ENCODE data around the gene DNASE1L1.

DNA sequence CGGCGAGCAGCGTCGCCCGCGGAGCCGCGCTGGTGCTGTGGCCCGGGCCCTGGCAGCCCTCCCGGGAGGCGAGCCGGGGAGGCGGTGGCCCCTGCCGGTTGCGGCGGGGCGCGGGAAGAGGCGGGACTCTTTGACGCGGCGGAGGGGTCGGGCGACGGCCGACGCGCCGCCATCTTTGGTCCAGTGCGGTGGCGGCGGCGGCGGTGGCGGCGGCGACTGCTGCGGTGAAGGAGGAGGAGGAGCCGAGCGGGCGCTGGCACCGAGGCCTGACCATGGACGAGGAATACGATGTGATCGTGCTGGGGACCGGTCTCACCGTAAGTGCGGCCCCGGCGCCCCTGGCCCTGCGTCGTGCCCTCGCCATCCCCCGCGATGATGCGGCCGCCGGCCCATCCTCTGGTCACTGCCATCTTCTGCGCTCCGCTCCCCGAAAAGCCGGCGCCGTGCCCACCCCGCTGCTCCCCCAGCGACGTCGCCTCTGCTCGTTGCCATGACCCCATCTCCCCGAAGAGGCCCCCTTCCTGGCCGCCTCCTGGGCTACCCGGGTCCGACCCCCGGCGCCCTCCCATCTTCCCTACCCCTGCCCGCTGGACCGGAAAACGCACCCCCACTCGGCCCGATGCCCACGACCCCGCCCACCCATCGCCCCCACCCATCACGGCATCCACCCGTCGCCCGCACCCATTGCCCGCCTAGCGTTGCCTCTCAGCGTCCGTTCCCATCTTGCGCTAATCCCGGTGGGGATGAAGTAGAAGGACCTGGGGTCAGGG lies 28.1 kb upstream of the DNASE1L1 start, which contains the start of gene GDI1:
- TF ChIP-seq, protein P1, sequence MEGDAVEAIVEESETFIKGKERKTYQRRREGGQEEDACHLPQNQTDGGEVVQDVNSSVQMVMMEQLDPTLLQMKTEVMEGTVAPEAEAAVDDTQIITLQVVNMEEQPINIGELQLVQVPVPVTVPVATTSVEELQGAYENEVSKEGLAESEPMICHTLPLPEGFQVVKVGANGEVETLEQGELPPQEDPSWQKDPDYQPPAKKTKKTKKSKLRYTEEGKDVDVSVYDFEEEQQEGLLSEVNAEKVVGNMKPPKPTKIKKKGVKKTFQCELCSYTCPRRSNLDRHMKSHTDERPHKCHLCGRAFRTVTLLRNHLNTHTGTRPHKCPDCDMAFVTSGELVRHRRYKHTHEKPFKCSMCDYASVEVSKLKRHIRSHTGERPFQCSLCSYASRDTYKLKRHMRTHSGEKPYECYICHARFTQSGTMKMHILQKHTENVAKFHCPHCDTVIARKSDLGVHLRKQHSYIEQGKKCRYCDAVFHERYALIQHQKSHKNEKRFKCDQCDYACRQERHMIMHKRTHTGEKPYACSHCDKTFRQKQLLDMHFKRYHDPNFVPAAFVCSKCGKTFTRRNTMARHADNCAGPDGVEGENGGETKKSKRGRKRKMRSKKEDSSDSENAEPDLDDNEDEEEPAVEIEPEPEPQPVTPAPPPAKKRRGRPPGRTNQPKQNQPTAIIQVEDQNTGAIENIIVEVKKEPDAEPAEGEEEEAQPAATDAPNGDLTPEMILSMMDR (IDR thresholded peaks at IDR 0.05): no peak
- peak; percentile 21 to 41 for TF ChIP-seq POLR2A (IDR thresholded peaks at IDR 0.05)
